Neural progenitor cell (in vitro differentiated cells): ENCODE data around the gene DCANP1. TPM values are rescaled to one million over a fixed set of nuclear protein-coding genes. Genes with fewer than 3 reads are reported as not detected.

Experiments
- DNase-seq: peaks from one replicate; pipeline ENCODE4 v3.0.0-alpha.2; 2016; ENCODE audit warnings: low spot score
- H2AFZ ChIP-seq: fragments of 200-600 bp; sonication (generic); replicated peaks from 2 replicates; pipeline ENCODE4 v1.6.1; 2016; ENCODE audit warnings: antibody characterized with exemption
- H3F3A ChIP-seq: fragments of 200-600 bp; sonication (generic); 2 replicates; pipeline ENCODE4 v1.6.1; 2016; ENCODE audit warnings: antibody characterized with exemption, low read depth
- H3K27ac ChIP-seq: fragments of 200-600 bp; sonication (generic); 2 replicates; pipeline ENCODE4 v1.5.1; 2016; ENCODE audit warnings: mild to moderate bottlenecking
- H3K27me3 ChIP-seq: fragments of 200-600 bp; sonication (generic); 2 replicates; pipeline ENCODE4 v1.6.1; 2016; ENCODE audit warnings: mild to moderate bottlenecking, moderate library complexity
- H3K36me3 ChIP-seq: fragments of 200-600 bp; sonication (generic); 2 replicates; pipeline ENCODE4 v1.5.1; 2016
- H3K4me1 ChIP-seq: fragments of 200-600 bp; sonication (generic); 2 replicates; pipeline ENCODE4 v1.6.1; 2016; ENCODE audit warnings: mixed run types
- H3K4me2 ChIP-seq: fragments of 200-600 bp; sonication (generic); 2 replicates; pipeline ENCODE4 v1.6.1; 2016
- H3K4me3 ChIP-seq: fragments of 200-600 bp; sonication (generic); 2 replicates; pipeline ENCODE4 v1.5.1; 2016
- H3K79me2 ChIP-seq: fragments of 200-600 bp; sonication (generic); 2 replicates; pipeline ENCODE4 v1.6.1; 2016; ENCODE audit warnings: low read depth
- H3K9ac ChIP-seq: fragments of 200-600 bp; sonication (generic); 2 replicates; pipeline ENCODE4 v1.6.1; 2016
- H3K9me3 ChIP-seq: fragments of 200-600 bp; sonication (generic); 2 replicates; pipeline ENCODE4 v1.5.1; 2016; ENCODE audit warnings: low read depth
- H4K20me1 ChIP-seq: fragments of 200-600 bp; sonication (generic); 2 replicates; pipeline ENCODE4 v1.6.1; 2016; ENCODE audit warnings: low read depth
- H3K27ac Mint-ChIP-seq: 3 replicates; pipeline ENCODE4 v1.8.0; 2021; ENCODE audit warnings: mixed read lengths
- H3K27me3 Mint-ChIP-seq: 2 replicates; pipeline ENCODE4 v1.8.0; 2022; ENCODE audit warnings: low read depth, mild to moderate bottlenecking, inconsistent platforms, moderate library complexity, mixed read lengths; ENCODE audit not compliant: insufficient read depth
- H3K36me3 Mint-ChIP-seq: 3 replicates; pipeline ENCODE4 v1.8.0; 2021; ENCODE audit warnings: mixed read lengths
- H3K4me1 Mint-ChIP-seq: 3 replicates; pipeline ENCODE4 v1.8.0; 2021; ENCODE audit warnings: mixed read lengths
- H3K4me3 Mint-ChIP-seq: 3 replicates; pipeline ENCODE4 v1.8.0; 2021; ENCODE audit warnings: mild to moderate bottlenecking, moderate library complexity, mixed read lengths
- H3K9me3 Mint-ChIP-seq: 3 replicates; pipeline ENCODE4 v1.8.0; 2020; ENCODE audit warnings: mixed read lengths
- CTCF ChIP-seq: fragments of 200-600 bp; sonication (generic); IDR thresholded peaks from 2 replicates; pipeline ENCODE4 v1.5.1; 2017; ENCODE audit warnings: antibody characterized with exemption, mild to moderate bottlenecking
- EZH2 ChIP-seq: fragments of 200-600 bp; sonication (generic); IDR thresholded peaks from 2 replicates; pipeline ENCODE4 v1.6.1; 2017; ENCODE audit warnings: antibody characterized with exemption, mild to moderate bottlenecking, moderate library complexity
- EZH2phosphoT487 ChIP-seq: fragments of 200-600 bp; sonication (generic); IDR thresholded peaks from 2 replicates; pipeline ENCODE4 v1.6.1; 2017; ENCODE audit warnings: antibody characterized with exemption
- total RNA-seq: library from RNA; depleted of rRNA; stranded (reverse); fragments of >200 nt; gene quantifications from 2 replicates; pipeline ENCODE4 v1.2.3, GENCODE V29; 2015; ENCODE audit warnings: low replicate concordance

DCANP1 gene
- total RNA-seq, 1 donor from 2014 or later = not detected

DNA sequence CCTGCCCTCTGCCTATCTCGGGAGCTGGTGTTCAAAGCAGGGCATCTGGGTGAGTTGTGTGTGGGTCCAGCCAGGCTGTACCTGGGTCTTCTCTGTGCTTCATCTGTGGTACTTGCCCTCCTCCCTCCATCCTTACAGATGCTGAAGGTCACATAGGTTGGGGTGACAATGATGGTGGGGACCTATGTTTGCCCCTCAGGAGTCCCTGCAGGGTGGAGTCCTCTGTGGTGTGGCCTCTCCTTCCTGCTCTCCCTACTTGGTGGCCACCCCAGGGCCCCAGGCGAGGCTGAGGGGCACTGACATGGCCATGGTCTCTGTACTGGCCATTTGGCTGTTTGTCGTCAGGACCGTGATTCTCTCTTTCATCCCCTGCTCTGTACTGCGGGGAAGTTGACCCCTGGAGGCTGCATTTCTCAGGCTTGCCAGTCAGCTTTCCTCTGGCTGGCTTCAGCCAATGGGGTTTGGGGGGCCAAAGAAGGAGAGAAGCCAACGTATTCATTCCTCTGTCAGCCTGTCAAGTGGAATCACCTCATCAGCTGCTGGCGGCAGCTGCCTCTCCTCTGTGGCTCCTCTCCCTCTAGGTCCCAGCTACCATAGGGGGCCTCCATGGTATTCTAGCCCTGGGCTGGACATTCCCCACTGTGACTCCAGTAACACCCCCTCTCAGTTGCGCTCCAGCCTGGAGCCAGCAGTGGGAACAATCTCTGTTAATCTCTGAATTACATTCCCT, 4.6 kb downstream of the DCANP1 start:
- DNase-seq = peak; percentile 29
- Histone ChIP-seq H2AFZ (no peak overlapping the region), H4K20me1 (no peaks in the 10 kb centered on the region), H3K9ac (no peak overlapping the region), H3K79me2 (no peaks in the 10 kb centered on the region), H3F3A (peaks cover 3% of the 10 kb centered on the region), H3K27me3 (no peaks in the 10 kb centered on the region), H3K4me3 (no peak overlapping the region), H3K4me1 (peaks cover 23% of the 10 kb centered on the region), H3K27ac (no peak overlapping the region), H3K4me2 (no peak overlapping the region), H3K9me3 (no peaks in the 10 kb centered on the region), H3K36me3 (no peaks in the 10 kb centered on the region)
- TF ChIP-seq CTCF (no peak), EZH2phosphoT487 (no peak), EZH2 (no peak)
- Mint-ChIP-seq H3K27me3 (peaks cover 11% of the 10 kb centered on the region), H3K36me3 (no peaks in the 10 kb centered on the region), H3K9me3 (no peaks in the 10 kb centered on the region), H3K4me1 (peaks cover 50% of the 10 kb centered on the region), H3K27ac (peak overlapping the region; percentile 84), H3K4me3 (no peak overlapping the region)

GRCh38 chr5:135441919-135442318, 5.2 kb downstream of the DCANP1 start:
- Mint-ChIP-seq H3K27ac (no peak overlapping the region), H3K36me3 (no peaks in the 10 kb centered on the region), H3K9me3 (no peaks in the 10 kb centered on the region), H3K4me3 (no peak overlapping the region), H3K4me1 (peaks cover 50% of the 10 kb centered on the region), H3K27me3 (peaks cover 11% of the 10 kb centered on the region)
- DNase-seq = no peak
- Histone ChIP-seq H3K36me3 (no peaks in the 10 kb centered on the region), H3K9ac (no peak overlapping the region), H3K9me3 (no peaks in the 10 kb centered on the region), H3K27ac (no peak overlapping the region), H2AFZ (no peak overlapping the region), H3K4me2 (no peak overlapping the region), H3K79me2 (no peaks in the 10 kb centered on the region), H3K27me3 (no peaks in the 10 kb centered on the region), H3K4me1 (peaks cover 23% of the 10 kb centered on the region), H4K20me1 (no peaks in the 10 kb centered on the region), H3F3A (peaks cover 3% of the 10 kb centered on the region), H3K4me3 (no peak overlapping the region)
- TF ChIP-seq EZH2phosphoT487 = no peak
- TF ChIP-seq CTCF = no peak
- no peak for TF ChIP-seq EZH2

DNA sequence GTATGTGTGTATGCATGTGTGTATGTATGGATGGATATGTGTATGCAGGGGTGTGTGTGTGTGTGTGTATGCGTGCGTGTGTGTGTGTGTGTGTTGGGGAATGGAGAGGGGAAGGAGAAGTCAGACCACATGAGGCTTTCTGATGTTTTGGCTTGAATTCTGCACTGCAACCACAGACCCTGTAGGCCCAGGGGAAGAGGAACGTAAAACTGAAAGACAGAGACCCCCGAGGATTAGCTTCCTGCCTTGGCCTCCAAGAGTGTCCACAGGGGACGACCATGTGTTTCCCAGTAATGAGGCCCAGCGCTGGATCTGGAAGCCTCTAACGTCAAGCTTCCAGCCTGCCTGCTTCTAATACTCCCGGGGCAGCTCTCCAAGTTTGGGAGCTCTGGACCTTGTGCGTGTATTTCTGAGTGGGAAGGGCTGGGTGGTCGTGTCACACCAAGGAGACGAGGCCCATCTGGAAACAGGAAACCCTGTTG, 5.8 kb downstream of the DCANP1 start:
- Histone ChIP-seq H2AFZ (no peak overlapping the region), H3K27me3 (no peaks in the 10 kb centered on the region), H3K9me3 (no peaks in the 10 kb centered on the region), H4K20me1 (no peaks in the 10 kb centered on the region), H3F3A (peaks cover 3% of the 10 kb centered on the region), H3K79me2 (no peaks in the 10 kb centered on the region), H3K27ac (no peak overlapping the region), H3K4me2 (no peak overlapping the region), H3K4me3 (no peak overlapping the region), H3K4me1 (peaks cover 23% of the 10 kb centered on the region), H3K9ac (no peak overlapping the region), H3K36me3 (no peaks in the 10 kb centered on the region)
- no peak for TF ChIP-seq EZH2phosphoT487
- TF ChIP-seq EZH2 = no peak
- TF ChIP-seq CTCF = no peak
- Mint-ChIP-seq H3K27me3 (peaks cover 11% of the 10 kb centered on the region), H3K4me1 (peaks cover 50% of the 10 kb centered on the region), H3K36me3 (no peaks in the 10 kb centered on the region), H3K9me3 (no peaks in the 10 kb centered on the region), H3K27ac (peak overlapping the region; percentile 80), H3K4me3 (no peak overlapping the region)
- DNase-seq = no peak
